ENCODE measurements around the gene ABCA7.

DNA sequence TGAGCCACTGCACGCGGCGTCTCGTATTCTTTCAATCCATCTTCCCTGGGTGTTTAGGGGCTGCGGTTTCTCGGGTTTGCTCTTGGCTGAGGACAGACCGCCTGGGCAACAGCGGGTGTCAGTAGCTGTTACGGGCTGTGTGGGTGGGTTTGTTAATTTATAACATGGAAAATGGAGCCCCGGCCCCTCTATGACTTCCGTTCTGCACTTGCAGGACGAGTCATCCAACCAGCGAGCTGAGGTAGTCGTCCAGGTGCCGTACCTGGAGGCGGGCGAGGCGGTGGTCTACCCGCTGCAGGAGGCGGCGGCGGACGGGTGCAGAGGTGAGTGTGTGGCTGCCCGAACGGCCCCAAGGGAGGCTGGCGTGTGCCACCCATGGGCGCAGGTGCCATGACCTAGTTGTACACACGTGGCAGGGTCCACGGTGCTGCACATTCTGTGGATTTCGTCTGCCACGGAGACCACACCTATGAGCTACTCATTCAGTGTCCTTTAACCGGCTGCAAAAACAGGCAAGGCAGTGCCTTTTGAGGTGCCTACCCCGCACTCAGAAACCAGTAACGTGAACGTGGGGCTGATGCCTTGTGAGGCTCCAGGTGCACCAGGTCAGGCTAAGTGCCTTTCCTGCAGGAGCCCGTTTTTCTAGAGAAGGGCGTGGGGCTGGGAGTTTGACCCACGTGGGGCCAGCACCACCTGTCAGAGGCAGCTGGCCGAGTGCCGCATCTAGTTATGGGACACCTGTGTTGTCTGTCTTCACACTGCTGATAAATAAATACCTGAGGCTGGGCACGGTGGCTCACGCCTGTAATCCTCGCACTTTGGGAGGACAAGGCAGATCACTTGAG is 44.3 kb downstream of the ABCA7 start:
- TF ChIP-seq CTCF (IDR thresholded peaks at IDR 0.05; ENCODE audit: insufficient read depth, low read length, poor library complexity, severe bottlenecking) (no peak), EZH2phosphoT487 (conservative IDR thresholded peaks at IDR 0.05; ENCODE audit: low read length) (no peak)

Measured in SU-DHL-6 (cell line).